Stomach (tissue), 9 donors: ENCODE data around the gene CACTIN. TPM values are rescaled to one million over a fixed set of nuclear protein-coding genes. Genes with fewer than 3 reads are reported as not detected.
"Not testable (repeated sequence)": the region's sequence is repeated elsewhere in the genome, so short reads cannot be mapped to it uniquely, and the experiment has no call there.

Source experiments
- DNase-seq, 2 donors: peaks; one replicate each; pipeline versions ENCODE4 v3.0.0 to v3.0.0-alpha.2; 2013 to 2019
- H3K27ac ChIP-seq, 5 donors: fragments of 200-600 bp in 4 of 5; sonication (generic) in 4 of 5; one replicate each; pipeline ENCODE4 v1.5.1; 2013 to 2019; ENCODE audit warnings: mild to moderate bottlenecking in 1 of 5, moderate library complexity in 1 of 5
- H3K27me3 ChIP-seq, 3 donors: fragments of 200-600 bp; sonication (generic); one replicate each; pipeline ENCODE4 v1.5.1; 2017 to 2019; ENCODE audit warnings: mixed run types in 1 of 3
- H3K36me3 ChIP-seq, 4 donors: fragments of 200-600 bp; sonication (generic); 1 replicate in 3 of 4; 2 replicates in 1 of 4; pipeline ENCODE4 v1.5.1; 2016 to 2019
- H3K4me1 ChIP-seq, 4 donors: fragments of 200-600 bp; sonication (generic); one replicate each; pipeline ENCODE4 v1.5.1; 2016 to 2019
- H3K4me3 ChIP-seq, 4 donors: fragments of 200-600 bp; sonication (generic) in 3 of 4; one replicate each; pipeline ENCODE4 v1.5.1; 2016 to 2019; ENCODE audit warnings: mild to moderate bottlenecking in 1 of 4
- H3K9me3 ChIP-seq, 4 donors: fragments of 200-600 bp; sonication (generic); one replicate each; pipeline ENCODE4 v1.5.1; 2016 to 2019
- CTCF ChIP-seq, 7 experiments: fragments of 450-650 bp in 4 of 7; fragments of 200-600 bp in 3 of 7; sonication (generic) in 3 of 7; IDR thresholded peaks; one replicate each; pipeline ENCODE4 v1.5.1; 2016 to 2019; ENCODE audit warnings: antibody characterized with exemption in 7 of 7, control low read depth in 2 of 7, mild to moderate bottlenecking in 1 of 7
- EP300 ChIP-seq: sonication (generic); formaldehyde crosslinking; IDR thresholded peaks from one replicate; pipeline ENCODE4 v1.6.1; 2017; ENCODE audit warnings: antibody characterized with exemption
- POLR2A ChIP-seq, 4 donors: fragments of 450-650 bp; IDR thresholded peaks; one replicate each; pipeline ENCODE4 v1.6.1; 2016; ENCODE audit warnings: antibody characterized with exemption in 4 of 4, control low read depth in 2 of 4, mild to moderate bottlenecking in 1 of 4, moderate library complexity in 1 of 4
- POLR2AphosphoS5 ChIP-seq, 3 donors: sonication (generic); formaldehyde crosslinking; IDR thresholded peaks; one replicate each; pipeline ENCODE4 v1.6.1; 2016; ENCODE audit warnings: antibody characterized with exemption in 3 of 3
- WGBS, 5 donors: extraction: QIAGEN DNeasy Blood & Tissue Kit in 3 of 5; methylation state at CpG; one replicate each; pipeline versions ENCODE4 v1.1.5 to v1.1.7; 2013 to 2018; 5-methylcytosine and 5-hydroxymethylcytosine counted together
- intact Hi-C: fragments of 100-400 bp; cut with DNase I; formaldehyde crosslinking; loops from one replicate; pipeline ENCODE4 v1.15.1; 2023; ENCODE audit warnings: low total_unique reads
- polyA plus RNA-seq, 3 donors: library from polyadenylated mRNA; stranded (reverse); fragments of 200-250 nt; gene quantifications; one replicate each; pipeline ENCODE4 v1.2.3, GENCODE V29; 2013
- total RNA-seq, 5 donors: library from RNA; depleted of rRNA; stranded (reverse); fragments of >200 nt; gene quantifications; one replicate each; pipeline versions ENCODE4 v1.1.0 to v1.2.3, GENCODE V29; 2014 to 2016
- donor health status: healthy with polysubstance abuse.
- donor health status: Bipolar disorder and iron deficiency.
- donor health status: healthy.

Gene CACTIN
- total and polyA plus RNA-seq, 8 donors, result 9.8 to 180 (median 14.7) TPM

GRCh38 chr19:3648037-3648905 lies 21.7 kb upstream of the CACTIN start:
- Histone ChIP-seq H3K4me1 (peaks cover 0 to 21% (median 9%) of the 10 kb centered on the region in 4 donors), H3K36me3 (peaks cover 36 to 93% (median 91%) of the 10 kb centered on the region in 4 donors), H3K27me3 (no peaks in the 10 kb centered on the region), H3K4me3 (no peak overlapping the region), H3K27ac (no peak overlapping the region), H3K9me3 (no peaks in the 10 kb centered on the region)
- DNase-seq, result no peak
- intact Hi-C loops, result no loop called here
- TF ChIP-seq EP300 (no peak), POLR2AphosphoS5 (IDR thresholded peaks at IDR 0.05) (no peak), CTCF (IDR thresholded peaks at IDR 0.05) (no peak), POLR2A (IDR thresholded peaks at IDR 0.05) (no peak)
- whole genome bisulfite sequencing, 5 donors, result 90 to 96% (median 94%) methylated on average over 20 to 33 of the region's 33 CpGs

GRCh38 chr19:3647102-3647501 lies 20.5 kb upstream of the CACTIN start:
- H3K27ac ChIP-seq, intact Hi-C loops, DNase-seq, H3K4me3 ChIP-seq, H3K9me3 ChIP-seq, H3K27me3 ChIP-seq: not testable (repeated sequence)
- 64 to 98% (median 94%) methylated on average over 4 to 5 of the region's 5 CpGs for WGBS, 5 donors
- H3K36me3 ChIP-seq, result peaks cover 32 to 93% (median 91%) of the 10 kb centered on the region in 4 donors
- H3K4me1 ChIP-seq, result peaks cover 0 to 21% (median 9%) of the 10 kb centered on the region in 4 donors

- Histone ChIP-seq H3K9me3 (no peaks in the 10 kb centered on the region), H3K27me3 (no peaks in the 10 kb centered on the region), H3K36me3 (peaks cover 33 to 93% (median 91%) of the 10 kb centered on the region in 4 donors), H3K27ac (no peak overlapping the region), H3K4me3 (no peak overlapping the region), H3K4me1 (peaks cover 0 to 21% (median 9%) of the 10 kb centered on the region in 4 donors)
- TF ChIP-seq POLR2A (IDR thresholded peaks at IDR 0.05) (no peak), EP300 (no peak), POLR2AphosphoS5 (IDR thresholded peaks at IDR 0.05) (no peak), CTCF (IDR thresholded peaks at IDR 0.05) (no peak)
- DNase-seq, result no peak
- 80 to 93% (median 90%) methylated on average over 10 to 23 of the region's 23 CpGs for WGBS, 5 donors
- intact Hi-C loops, result no loop called here
Observed at GRCh38 chr19:3646336-3647092, 19.9 kb upstream of the CACTIN start.

GRCh38 chr19:3645726-3646125 lies 19.1 kb upstream of the CACTIN start:
- WGBS, 5 donors, result 87 to 92% (median 91%) methylated on average over 12 to 21 of the region's 21 CpGs
- H3K36me3 ChIP-seq, result peaks cover 30 to 93% (median 91%) of the 10 kb centered on the region in 4 donors
- intact Hi-C loops, result no loop called here
- H3K27me3 ChIP-seq, result no peaks in the 10 kb centered on the region
- H3K9me3 ChIP-seq, result no peaks in the 10 kb centered on the region
- TF ChIP-seq POLR2A (IDR thresholded peaks at IDR 0.05) (no peak), POLR2AphosphoS5 (IDR thresholded peaks at IDR 0.05) (no peak), EP300 (no peak), CTCF (IDR thresholded peaks at IDR 0.05) (no peak)
- DNase-seq, result no peak
- H3K4me3 ChIP-seq, result no peak overlapping the region
- H3K4me1 ChIP-seq, result peaks cover 0 to 21% (median 9%) of the 10 kb centered on the region in 4 donors
- H3K27ac ChIP-seq, result no peak overlapping the region
